HG03159 (cell line): ENCODE measurements around the gene SIGLEC15.
"Not testable (repeated sequence)": the region's sequence is repeated elsewhere in the genome, so short reads cannot be mapped to it uniquely, and the experiment has no call there.

Experiments used
- ATAC-seq: cut with Tn5 transposase; IDR thresholded peaks from one replicate; pipeline ENCODE4 v1.9.1; 2021; ENCODE audit warnings: mild to moderate bottlenecking, moderate library complexity; ENCODE audit not compliant: unreplicated experiment

SIGLEC15 gene, protein sequence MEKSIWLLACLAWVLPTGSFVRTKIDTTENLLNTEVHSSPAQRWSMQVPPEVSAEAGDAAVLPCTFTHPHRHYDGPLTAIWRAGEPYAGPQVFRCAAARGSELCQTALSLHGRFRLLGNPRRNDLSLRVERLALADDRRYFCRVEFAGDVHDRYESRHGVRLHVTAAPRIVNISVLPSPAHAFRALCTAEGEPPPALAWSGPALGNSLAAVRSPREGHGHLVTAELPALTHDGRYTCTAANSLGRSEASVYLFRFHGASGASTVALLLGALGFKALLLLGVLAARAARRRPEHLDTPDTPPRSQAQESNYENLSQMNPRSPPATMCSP

GRCh38 chr18:45825258-45826044 lies at the start of gene SIGLEC15:
Gene SIGLEC15, plus strand, starts transcription at chr18:45825675. Its CDS starts 54 bp downstream, at chr18:45825729.
- ATAC-seq = no peak

DNA sequence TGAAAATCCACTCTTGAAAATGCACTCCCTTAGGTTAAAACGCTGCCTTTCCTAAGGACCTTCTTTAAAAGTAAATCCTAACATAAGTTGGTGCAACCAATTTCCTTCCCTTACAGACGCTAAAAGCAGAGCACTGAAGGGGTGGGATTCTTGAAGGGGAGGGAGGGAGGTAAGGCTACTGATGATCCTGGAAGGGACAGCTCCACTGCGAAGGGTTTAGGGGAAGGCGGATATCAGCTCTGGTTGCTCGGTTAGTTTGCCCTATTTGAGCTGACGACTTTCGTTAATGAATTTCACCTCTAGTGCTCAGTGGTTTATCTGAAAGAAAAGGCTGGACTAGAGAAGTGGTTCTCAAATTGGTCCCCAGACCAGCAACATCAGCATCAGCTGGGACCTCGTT lies 49.7 kb upstream of the SIGLEC15 start:
- no peak for ATAC-seq

GRCh38 chr18:45777393-45777792 lies 48.1 kb upstream of the SIGLEC15 start:
- ATAC-seq = no peak

GRCh38 chr18:45780568-45780967 lies 44.9 kb upstream of the SIGLEC15 start:
- no peak for ATAC-seq

- no peak for ATAC-seq
Measured at GRCh38 chr18:45782662-45783061, 42.8 kb upstream of the SIGLEC15 start.

- no peak for ATAC-seq
Measured at GRCh38 chr18:45783097-45784075, 42.1 kb upstream of the SIGLEC15 start.

GRCh38 chr18:45785134-45785533 lies 40.3 kb upstream of the SIGLEC15 start:
- no peak for ATAC-seq

DNA sequence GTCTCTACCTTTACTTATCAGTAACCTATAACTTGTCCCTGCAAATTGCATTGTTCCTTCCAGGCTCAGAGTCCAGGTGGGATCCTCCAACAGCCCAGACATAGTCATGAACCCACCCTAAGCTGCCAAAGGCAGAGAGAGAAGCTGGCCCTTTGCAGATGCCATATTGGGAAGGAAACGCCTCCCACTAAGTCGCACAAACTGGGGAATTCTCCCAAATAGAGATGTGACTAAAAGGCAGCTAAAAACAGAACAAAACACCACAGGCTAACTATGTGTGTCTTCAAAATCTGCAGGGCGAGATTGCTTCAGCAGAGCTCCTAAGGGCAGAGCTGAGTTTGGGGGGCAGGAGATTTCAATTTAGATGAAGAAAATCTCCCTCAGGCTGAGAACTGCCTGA lies 38.5 kb upstream of the SIGLEC15 start:
- ATAC-seq = no peak

- no peak for ATAC-seq
Measured at GRCh38 chr18:45787346-45787745, 38.1 kb upstream of the SIGLEC15 start.

DNA sequence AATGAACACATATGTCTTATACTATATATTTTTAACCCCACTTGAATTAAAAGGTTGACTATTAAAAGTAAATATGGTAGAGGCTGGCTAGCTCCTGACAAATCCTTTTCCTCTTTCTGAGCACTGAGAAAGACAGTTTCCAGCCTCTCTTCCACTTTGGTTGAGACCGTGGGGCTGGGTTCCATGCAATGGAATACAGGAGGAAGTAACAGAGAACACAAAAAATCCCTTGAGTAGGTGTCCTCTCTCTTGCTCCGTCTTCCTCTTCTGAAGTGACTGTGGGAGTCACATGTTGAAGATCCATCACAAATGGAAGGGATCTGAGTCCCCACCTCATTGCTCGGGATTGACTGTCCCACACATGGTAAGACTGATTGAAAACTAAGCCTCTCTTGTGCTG lies 36.6 kb upstream of the SIGLEC15 start:
- ATAC-seq = no peak

DNA sequence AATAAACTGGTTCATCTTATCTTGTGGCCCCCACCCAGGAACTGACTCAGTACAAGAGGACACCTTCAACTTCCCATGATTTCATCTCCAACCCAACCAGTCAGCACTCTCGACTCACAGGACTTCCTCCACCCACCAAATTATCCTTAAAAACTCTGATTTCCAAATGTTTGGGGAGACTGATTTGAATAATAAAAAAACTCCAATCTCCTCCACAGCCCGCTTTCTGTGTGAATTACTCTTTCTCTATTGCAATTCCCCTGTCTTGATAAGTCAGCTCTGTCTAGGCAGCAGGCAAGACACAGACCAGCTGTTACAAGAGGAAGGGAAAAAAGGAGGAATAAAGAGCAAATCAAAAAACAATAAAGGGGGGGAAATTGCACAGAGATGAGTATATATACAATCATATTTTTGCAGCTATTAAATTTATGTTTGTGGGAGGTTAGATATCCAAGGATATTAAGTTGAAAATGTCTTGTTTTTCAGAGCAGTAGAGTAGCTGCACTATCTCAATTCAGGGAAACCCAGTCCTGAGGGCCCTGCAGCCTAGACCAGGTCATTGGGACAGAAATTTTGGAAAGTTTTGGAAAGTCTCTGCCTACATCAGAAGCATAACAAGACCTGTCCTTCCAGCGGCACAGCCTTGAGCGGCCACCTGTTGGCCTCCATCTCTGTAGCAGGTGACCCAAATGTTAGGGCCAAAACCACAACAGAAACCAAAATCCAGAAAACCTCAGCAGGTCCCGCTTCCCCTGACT lies 32.8 kb upstream of the SIGLEC15 start:
- ATAC-seq = no peak

GRCh38 chr18:45793264-45793965 lies 32.1 kb upstream of the SIGLEC15 start:
- ATAC-seq = no peak

GRCh38 chr18:45801416-45802004 lies 24.0 kb upstream of the SIGLEC15 start:
- no peak for ATAC-seq

DNA sequence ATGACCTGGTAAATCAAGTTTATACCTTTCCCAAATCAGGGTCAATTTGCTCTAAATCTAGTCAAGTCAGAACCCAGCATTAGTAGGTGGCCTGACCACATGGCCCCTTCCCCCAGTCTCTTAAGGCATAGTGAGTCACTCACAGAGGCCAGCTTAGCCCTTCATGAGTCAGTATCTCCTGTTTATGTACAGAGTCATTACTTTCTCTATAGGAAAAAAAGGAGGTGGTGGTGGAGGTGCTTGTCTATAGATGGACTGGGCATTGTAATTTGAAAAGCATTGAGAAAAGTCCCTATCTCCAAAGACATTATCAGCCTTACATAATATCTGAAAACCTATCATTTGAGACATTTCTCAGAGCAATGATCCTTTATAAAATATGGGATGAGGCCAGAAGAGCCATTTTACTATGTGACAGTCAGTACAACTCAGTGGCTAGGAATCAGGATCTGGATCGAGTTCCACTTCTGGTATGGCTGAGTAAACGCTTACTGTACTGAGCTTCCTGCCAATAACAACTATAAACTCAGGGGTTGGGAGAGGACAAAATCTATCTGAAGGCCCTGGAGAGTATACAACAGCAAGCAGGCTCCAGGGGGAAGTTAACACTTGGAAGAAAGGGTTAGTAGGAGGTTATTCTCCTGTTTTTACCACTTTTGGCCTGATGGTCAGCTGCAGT lies 22.5 kb upstream of the SIGLEC15 start:
- ATAC-seq = no peak

DNA sequence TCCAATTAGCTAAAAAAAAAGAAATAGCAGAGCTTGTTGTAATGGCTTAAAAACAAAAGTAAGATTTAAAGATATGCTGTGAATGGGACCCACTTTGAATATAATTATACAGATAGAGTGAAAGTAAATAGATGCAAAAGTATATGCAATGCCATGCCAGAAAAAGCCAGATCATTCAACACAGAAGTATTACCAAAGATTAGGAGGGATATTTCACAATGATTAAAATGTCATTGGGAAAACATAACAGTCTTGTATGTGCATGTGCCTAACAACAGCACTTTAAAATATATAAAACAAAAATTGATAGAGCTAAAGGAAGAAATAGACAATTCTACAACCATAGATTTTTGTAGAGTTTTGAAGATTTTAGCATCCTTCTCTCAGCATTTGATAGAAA lies 19.9 kb upstream of the SIGLEC15 start:
- ATAC-seq = no peak

DNA sequence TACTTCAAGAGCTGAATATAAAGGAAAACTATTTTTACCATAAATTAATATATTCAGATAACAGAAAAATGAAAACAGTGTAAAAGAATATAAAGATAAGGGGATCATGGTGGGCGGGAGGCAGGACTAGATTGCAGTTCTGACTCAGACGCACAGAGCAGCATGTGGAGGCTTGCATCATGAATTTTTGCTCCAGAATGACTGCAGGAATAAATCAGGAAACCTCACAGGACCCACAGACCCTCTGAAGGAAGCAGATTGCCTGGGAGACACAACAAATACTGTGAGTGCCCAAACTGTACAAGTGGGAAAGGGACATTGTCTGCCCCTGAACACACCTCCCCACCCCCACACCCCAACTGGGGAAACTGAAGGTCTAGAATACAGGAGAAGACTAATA lies 19.2 kb upstream of the SIGLEC15 start:
- ATAC-seq = no peak

DNA sequence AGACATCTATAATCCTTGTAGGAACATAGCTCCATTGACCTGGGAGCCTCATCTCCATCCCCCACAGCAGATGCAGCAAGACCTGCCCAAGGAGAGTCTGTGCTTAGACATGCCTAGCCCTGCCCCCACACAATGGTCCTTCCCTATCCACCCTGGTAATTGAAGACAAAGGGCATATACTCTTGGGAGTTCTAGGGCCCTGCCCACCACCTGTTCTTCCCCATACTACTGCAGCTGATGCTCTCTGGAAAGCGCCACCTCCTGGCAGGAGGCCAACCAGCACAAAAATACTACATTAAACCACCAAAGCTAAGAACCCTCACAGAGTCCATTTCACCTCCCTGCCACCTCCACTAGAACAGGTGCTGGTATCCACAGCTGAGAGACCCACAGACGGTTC lies 18.3 kb upstream of the SIGLEC15 start:
- not testable (repeated sequence) for ATAC-seq

GRCh38 chr18:45814733-45815132 lies 10.7 kb upstream of the SIGLEC15 start:
- ATAC-seq = not testable (repeated sequence)

GRCh38 chr18:45817543-45817942 lies 7.9 kb upstream of the SIGLEC15 start:
- no peak for ATAC-seq
